ENCODE data around the gene TBC1D22A. TPM values are rescaled to one million over a fixed set of nuclear protein-coding genes. Genes with fewer than 3 reads are reported as not detected.

The TBC1D22A gene
- total RNA-seq, 1 donor = 16.7 TPM

DNA sequence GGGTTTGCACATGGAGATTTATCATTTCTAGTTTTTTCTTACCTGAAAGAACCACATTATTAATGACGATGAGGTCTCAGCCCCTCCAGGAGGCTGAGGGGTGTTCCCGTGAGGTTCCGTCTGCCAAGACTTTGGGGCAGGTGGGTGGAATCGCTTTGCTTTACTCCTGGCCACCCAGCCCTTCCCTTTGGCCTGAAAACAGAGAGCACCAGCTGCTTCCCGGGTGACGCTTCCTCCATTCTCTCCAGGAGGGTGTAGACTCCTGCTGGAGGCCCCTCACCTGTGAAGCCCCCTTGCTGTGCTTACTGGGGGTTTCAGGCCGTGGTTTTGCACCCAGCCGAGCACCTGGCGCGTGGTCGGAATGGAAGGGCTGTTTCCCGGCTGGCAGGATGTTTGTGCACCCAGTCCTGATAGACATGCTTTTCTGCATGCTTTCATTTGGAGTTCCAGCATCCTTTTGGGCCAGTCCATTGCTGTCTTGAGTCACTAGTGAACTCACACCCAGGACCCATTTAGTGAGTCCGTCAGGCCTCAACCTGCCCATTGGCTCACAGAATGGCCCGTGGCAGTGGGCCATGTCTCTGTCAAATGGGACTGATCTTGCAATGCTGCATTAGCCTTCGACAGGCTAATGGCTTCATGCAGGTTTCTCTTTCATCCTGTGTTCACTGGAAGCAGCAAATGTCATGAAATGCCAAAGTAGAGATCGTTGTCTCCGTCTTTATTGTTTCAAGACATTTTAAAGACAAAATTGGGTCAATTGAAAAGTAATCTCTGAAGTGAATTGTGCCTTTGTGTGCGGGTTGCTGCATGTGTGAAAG is 360.8 kb downstream of the TBC1D22A start:
- DNase-seq (ENCODE audit: low read depth in 2 of 3, low spot score in 2 of 3) = no peak

DNA sequence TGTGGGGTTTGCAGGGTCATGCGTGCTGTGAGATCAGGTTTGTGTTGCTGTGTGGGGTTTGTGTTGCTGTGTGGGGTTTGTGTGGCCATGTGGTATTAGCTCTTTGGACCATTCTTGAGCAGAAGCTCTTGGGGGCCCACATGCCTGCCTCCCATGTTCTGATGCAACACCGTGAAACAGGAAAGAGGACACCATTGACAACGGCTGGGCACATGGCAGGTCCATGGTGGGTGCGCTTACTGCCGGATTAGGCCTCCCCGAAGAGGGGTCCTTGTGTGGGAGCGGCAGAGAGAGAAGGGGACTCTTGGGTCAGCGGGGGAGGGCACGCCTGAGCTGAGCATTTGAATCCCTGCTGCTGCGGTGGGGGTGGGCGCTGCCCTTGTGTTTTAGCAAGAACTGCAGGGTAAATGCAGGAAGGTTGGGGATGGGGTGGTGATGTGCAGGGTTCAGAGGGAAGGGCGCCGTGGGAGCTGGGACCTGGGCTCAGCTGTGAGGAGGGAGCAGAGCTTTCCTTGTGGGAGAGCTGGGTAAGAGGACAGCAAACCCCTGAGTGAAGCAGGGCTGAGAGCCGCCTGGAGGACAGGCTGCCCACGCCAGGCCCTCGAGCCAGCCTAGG is 361.5 kb downstream of the TBC1D22A start:
- no peak for DNase-seq (ENCODE audit: low read depth in 2 of 3, low spot score in 2 of 3)

DNA sequence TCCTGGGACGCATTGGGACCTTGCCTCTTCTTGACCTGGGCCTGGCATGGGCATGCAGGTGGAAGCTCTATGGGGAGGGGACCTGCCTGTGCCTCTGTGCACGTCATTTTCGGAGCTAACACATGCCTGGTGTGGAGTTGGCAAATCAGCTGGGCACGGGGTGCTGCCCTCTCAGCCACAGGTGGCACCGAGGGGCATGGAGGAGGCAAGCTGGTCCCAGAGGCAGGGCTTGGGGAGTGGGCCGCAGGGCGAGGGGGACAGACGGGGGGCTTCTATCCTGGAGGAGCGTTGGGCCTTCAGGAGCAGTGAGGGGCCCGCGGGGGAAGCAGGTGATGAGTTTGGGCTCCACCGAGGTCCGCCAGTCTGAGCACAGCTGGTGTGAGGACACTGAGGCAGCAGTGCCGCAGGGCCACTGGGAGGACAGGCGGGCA is 362.0 kb downstream of the TBC1D22A start:
- DNase-seq (ENCODE audit: low read depth in 2 of 3, low spot score in 2 of 3) = no peak

DNA sequence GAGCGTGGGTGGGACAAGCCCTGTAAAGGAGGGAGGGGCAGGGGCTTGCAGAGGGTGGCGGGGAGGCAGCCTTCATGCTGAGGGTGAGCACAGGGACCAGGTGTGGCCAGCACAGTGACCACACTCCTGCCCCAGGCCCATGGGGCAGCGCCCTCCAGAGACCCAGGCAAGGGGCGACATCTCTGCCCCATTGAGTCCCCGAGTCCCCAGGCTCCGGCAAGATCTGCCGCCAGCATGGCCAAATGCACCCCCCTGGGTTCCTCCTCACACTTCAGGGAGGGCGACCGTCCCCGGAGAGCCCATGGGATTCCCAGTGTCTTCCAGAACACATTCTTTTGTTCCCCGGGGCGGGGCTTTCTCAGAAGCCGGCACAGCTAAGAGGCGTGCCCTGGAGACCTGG is 362.5 kb downstream of the TBC1D22A start:
- DNase-seq (ENCODE audit: low read depth in 2 of 3, low spot score in 2 of 3) = no peak

DNA sequence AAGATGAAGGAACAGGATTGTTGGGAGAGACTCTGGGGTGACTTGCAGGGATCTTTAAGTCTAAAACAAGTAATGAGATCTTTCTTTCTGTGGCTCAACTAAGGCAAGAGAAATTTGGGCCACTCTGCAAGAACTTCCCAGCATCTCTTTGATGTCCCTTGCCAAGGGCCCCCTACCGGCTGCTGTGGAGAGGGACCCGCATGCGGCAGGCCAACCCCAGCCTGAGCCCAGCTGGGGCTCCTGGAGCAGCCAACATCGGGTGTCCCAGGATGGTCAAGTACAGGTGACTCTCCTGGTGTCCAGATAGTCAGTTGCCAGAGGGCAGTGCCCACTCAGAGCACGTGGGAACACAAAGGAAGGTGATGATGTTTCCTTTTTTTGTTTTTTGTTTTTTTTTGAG is 363.2 kb downstream of the TBC1D22A start:
- no peak for DNase-seq (ENCODE audit: low read depth in 2 of 3, low spot score in 2 of 3)

DNA sequence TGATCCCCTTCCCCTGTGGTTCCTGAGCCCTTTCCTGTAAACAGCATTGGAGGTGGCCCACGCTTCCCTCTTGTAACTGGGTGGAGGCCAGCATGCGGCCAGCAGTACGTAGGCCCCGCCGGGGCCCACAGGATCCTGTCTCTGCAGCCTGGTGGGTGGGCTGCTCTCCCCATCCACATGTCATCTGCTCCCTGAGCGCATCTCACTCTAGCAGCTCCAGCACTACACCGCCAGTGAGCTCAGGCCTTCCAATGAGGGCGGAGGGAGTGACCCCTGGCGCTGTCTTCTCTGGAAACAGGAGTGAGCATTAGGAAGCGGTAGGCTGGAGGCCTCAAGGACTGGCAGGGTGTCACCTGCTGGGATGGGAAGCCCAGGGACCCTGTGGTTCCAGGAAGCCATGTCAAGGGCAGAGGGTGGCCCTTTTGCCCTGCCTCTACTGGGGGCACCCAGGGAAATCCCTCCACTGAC is 363.9 kb downstream of the TBC1D22A start:
- DNase-seq (ENCODE audit: low read depth in 2 of 3, low spot score in 2 of 3) = no peak

DNA sequence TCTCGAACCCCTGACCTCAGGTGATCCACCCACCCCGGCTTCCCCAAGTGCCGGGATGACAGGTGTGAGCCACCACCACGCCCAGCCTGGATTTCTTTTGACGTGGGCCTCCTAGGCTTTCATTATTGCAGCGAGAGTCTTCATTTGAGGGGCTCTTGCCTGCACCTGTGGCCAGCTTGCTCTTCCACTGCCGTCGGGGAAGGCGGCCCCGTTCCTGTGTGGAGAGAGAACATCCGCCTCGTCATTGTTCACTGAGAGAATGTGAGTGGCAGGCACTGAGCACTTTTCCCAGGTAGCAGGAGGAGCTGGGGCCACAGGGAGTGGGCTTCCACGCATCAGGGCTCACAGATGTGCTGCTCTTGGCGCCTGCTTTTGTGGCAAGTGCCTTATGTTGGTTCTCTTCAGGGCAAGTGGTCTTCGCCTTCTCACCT is 365.0 kb downstream of the TBC1D22A start:
- DNase-seq (ENCODE audit: low read depth in 2 of 3, low spot score in 2 of 3) = no peak

DNA sequence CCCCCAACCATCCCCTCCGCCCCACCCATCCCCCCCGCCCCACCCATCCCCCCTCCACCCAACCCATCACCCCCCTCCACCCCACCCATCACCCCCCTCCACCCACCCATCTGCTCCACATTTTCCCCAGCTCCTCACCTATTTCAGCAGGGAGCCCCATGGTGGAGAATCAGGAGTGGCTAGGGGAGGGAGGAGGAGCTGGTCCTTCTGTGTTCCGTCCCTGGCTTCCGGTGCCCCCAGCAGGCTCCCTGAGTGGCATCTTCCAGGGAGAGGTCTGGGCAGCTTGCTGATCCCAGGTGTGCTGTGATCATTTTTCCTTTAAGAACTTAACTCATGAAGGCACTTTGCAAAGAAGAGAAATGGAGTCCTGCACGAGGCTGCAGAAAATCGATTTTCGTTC is 365.8 kb downstream of the TBC1D22A start:
- DNase-seq (ENCODE audit: low read depth in 2 of 3, low spot score in 2 of 3) = no peak

DNA sequence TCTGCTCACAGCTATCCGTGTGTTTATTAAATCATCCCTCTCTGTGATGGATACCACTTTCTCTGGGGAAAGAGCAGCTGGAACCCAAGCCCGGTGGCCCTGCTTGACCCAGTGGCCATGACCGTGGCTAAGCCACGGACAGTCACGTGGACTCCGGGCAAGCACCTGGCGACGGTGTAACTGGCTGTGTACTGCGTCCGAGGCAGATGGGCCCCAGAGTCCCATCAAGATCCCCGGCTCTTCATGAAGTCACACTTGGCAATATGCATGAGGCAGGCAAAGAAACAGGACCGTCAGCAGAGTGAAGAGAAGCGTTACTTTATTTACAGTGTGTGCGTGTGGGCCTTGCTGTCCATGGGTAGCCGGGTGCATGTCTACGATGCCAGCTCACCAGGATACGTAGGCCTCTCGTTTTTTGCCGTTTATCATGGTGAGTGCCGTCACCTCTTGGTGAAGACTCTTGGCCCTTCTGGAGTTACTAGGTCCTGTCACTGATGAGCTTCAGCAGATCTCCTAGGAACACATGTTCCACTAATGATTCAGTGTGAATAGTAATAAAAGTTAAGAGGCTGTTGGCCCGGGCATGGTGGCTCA is 366.3 kb downstream of the TBC1D22A start:
- no peak for DNase-seq (ENCODE audit: low read depth in 2 of 3, low spot score in 2 of 3)

DNA sequence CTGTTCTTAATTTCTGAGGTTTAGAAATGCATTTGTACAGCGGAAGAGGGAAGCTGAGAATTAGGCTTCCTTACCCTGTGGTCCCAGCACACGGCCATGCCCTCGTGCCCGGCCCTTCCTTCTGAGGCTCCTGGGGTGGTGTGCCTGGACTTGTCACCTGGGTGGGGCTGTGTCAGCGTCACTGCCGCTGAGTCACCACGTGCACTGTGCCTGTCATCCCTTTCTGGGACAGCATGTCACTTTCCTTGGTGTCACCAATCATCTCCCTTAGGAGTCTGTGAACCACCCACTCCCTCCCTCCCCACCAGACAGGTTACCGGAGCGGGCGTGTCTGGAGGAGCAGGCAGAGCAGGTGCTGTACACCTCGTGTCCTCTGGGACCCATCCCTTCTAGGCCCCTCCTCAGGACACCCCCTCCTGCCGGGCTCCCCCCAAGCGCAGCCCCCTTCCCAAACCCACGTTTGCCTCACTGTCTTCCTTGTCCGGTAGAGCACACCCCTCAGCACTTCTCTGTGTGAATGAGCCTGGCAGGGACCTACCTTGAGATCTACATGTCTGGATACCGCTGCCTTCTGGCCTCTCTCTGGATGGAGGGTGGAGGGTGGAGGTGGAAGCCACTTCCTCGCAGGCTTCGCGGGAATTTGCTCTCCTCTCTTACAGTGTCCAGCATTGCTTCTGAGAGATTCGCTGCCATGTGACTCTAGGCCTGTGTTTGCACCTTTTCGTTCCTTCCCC is 367.6 kb downstream of the TBC1D22A start:
- DNase-seq (ENCODE audit: low read depth in 2 of 3, low spot score in 2 of 3) = no peak

DNA sequence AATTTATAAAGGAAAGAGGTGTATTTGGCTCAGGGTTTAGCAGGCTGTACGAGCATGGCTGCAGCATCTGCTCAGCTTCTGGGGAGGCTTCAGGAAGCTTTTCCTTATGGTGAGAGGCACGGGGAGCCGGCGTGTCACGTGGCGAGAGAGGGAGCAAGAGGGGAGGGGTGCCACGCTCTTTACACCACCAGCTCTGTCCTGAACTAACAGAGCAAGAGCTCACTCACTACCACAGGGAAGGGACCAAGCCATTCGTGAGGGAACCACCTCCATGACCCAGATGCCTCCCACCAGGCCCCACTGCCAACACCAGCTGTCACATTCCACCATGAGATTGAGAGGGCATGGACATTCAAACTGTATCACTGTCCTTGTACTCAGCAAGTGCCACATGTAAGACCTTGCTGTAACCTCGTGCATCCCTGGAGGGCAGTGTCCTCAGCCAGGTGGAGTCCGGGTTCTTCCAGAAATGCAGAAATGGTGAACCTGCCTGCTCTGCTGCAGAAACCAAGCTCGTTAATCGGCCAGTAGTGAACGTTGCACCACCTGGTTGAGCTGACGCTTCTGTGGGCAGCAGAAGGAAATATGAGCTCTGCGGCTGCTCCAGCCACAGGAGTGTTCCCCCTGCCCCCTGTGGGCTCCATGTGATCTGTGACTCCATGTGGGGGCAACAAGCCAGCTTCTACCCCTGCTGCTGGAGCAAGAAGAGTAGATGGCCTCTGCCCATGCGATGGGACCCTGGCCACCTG is 368.6 kb downstream of the TBC1D22A start:
- DNase-seq (ENCODE audit: low read depth in 2 of 3, low spot score in 2 of 3) = no peak

DNA sequence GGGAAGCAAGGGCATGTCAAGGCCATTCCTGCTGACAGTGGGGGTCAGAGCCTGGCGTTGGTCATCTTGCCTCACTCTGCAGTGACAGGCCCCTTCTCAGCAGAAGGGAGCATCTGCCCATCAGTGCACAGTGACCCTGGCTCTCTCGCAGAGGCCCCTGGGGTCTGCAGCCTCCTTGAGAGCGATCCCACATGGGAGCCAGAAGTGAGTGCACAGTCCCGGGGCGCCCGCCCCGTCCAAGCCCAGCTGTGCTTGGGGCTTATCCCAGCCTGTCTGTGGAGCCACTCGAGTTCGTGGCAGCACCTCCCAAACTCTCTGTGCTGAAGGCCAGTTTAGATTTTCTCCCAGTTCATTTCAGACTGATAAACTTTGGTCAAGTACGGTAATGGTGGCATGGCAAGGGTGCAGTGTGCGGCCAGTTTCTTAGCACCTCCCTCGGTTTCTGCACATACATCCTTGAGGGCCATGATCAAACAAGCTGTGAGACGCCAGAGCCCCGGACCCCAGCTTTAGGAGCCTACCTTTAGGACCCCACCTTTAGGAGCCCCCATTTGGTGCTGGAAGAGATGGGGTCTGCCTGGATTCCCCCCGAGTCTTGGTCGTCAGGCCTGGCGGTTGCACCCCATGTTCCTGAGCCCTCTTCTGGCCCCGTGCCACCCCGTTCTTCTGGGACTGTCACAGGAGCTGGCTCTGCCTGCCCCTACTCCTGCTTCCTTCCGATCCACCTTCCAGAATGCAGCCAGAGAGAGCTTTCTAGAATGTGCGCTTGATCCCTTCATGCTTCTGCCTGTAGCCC is 369.4 kb downstream of the TBC1D22A start:
- no peak for DNase-seq (ENCODE audit: low read depth in 2 of 3, low spot score in 2 of 3)

DNA sequence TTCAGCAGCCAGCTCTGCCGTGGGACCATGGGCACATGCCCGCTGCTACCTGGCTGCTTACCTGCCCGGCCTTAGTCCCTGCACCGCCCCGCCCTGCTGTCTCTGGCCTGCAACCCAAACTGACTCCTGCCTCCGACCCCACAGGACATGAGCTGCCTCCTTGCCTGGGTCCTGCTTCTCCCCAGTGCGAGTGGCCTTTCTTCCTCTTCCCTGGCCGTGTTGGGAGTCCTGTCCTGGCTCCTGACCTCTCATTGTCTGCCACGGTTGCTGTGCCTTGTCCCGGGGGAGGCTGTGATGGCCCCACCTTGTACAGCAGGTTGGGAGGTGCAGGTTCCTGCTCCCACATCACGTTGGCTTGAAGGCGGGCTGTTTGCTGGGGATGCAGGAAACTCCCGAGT is 370.0 kb downstream of the TBC1D22A start:
- DNase-seq (ENCODE audit: low read depth in 2 of 3, low spot score in 2 of 3) = no peak

DNA sequence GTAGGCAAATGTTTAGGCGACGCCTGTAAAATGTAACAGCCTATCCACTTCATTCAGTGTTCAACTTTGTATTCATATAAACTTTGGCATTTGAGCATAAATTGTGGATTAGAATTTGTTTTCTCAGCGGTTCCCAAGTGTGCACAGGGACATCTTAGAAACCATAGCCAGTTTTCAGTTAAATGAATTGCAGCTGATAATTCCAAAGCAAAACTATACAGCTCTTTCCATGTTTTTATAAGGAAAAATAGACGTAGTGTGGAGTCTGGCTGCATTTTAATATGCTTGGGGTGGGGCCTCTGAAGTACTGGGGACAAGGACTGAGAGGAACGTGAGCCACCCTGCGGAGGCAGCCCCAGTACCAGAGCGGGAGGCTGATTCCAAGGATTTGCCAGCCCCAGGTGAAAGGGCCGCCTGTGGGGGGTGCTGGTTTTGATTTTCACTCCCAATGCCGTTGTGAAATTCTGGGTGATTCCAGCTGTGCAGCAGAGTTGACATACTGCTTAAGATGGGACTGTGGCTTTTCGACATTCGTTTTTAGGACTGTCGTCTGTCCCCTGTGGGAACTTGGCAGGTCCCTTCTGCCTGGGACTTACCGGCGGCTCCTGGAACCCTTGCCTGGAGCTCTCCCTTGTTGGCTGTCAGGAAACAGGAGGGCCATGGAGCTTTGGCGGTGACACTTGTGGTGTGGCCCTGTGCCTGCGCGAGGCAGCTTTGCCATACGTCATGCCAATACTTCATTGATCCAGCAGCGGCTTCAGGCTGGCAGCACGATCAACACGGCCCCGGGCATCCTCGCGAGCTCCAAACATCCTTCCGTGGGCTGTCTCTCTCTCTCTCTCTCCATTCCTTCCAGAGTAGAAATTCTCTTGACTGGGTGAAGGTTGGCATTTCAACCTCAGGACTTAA is 370.9 kb downstream of the TBC1D22A start:
- DNase-seq (ENCODE audit: low read depth in 2 of 3, low spot score in 2 of 3) = no peak

DNA sequence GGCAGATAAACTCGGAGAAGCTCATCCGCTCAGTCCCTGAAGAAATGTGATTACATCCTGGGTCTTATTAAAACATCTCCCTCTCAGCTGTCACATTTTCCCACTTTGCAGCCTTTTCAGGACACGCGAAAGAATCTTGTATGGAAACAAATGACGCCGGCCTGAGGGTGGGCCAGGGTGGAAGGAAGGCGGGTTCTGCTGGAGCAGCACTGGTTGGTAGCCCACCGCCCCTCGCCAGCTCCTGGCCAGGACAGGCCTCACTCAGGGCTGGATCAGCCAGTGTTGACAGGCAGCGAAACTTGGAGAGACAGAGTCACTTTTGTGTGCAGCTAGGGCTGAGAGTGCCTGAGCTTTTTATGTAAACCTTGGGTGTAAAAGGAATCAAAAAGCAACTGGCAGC is 371.8 kb downstream of the TBC1D22A start:
- DNase-seq (ENCODE audit: low read depth in 2 of 3, low spot score in 2 of 3) = no peak

DNA sequence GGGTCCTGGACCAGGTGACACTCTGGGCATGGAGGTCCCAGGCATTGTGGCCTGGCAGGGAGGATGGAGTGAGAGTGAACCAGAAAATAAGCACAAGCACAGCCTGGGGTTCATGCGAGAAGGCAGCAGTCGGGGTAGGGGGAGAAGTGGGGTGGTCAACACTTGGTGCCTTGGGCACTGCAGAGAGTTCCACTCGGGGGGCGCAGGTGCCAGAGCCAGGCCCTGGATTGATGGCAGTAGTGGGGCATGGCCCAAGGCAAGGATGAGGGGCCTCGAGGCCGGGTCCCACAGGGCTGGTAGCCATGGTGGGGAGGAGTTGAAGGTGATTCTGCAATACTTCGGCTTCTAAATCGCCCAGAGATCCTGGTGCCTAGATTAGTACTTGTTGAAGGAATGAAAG is 372.9 kb downstream of the TBC1D22A start:
- no peak for DNase-seq (ENCODE audit: low read depth in 2 of 3, low spot score in 2 of 3)

DNA sequence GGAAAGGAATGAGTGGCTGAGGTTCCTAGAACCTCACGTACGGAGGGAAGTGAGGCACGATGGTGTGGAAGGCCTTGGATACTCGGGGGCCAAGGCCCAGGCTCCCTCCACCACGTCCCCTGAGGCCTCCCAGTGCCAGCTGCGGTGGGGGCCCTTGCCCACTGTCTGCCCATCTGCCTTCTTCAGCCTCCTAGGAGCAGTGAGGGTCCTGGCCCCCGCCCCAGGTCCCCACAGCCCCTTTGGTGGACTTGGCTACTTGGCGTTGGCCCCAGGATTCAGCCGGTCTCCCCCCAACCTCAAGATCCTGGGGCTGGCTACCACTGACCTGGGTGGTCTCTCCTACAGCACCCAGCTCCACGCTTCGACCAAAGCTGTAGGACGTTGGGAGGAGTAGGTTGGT is 373.6 kb downstream of the TBC1D22A start:
- no peak for DNase-seq (ENCODE audit: low read depth in 2 of 3, low spot score in 2 of 3)

DNA sequence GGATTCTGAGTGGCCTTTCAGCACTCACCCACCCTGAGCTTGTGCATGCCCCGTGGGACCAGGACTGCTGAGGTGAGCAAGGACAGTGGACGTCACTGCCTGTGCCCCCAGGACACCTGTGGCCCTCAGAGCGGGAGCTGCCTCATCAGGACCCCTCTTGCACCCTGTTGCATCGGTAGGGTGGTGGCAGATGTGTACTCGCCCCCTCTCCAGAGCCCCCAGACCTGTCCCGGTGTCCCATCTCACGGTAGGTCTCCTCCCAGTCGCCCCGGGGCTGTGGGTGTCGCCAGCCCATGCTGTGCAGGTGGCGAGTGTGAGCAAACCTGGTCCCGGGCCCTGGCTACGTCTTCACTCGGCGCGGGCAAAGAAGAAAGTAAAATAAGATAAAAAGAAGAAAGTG is 374.2 kb downstream of the TBC1D22A start:
- DNase-seq (ENCODE audit: low read depth in 2 of 3, low spot score in 2 of 3) = no peak
